Measurements from ENCODE around the gene NKPD1.

- TF ChIP-seq GATA2 (IDR thresholded peaks at IDR 0.05; ENCODE audit: low read depth, low read length) (no peak), GATA3 (IDR thresholded peaks at IDR 0.05; ENCODE audit: low read depth, low read length) (no peak)
These were observed 20.2 kb downstream of the NKPD1 start for GRCh38 chr19:45140533-45140932.
